H9 (cell line): Measurements from ENCODE around the gene AFDN. TPM values are rescaled to one million over a fixed set of nuclear protein-coding genes. Genes with fewer than 3 reads are reported as not detected.

Experiments
- DNase-seq: peaks from one replicate; pipeline ENCODE4 v3.0.0-alpha.2; 2017
- H2AFZ ChIP-seq: one replicate; pipeline ENCODE4 v1.6.1; 2013; ENCODE audit warnings: mild to moderate bottlenecking, low read length, control low read depth, moderate library complexity
- H2AK5ac ChIP-seq: 2 replicates; pipeline ENCODE4 v1.6.1; 2013; ENCODE audit warnings: low read length, control low read depth, mixed read lengths; ENCODE audit not compliant: insufficient read length
- H2BK120ac ChIP-seq: one replicate; pipeline ENCODE4 v1.6.1; 2013; ENCODE audit warnings: low read depth, mild to moderate bottlenecking, low read length, control low read depth, inconsistent platforms; ENCODE audit not compliant: poor library complexity, severe bottlenecking
- H2BK12ac ChIP-seq: 2 replicates; pipeline ENCODE4 v1.6.1; 2013; ENCODE audit warnings: low read length, control low read depth, mixed read lengths, low read depth; ENCODE audit not compliant: insufficient read length
- H2BK15ac ChIP-seq: 2 replicates; pipeline ENCODE4 v1.6.1; 2013; ENCODE audit warnings: low read depth, low read length, control low read depth
- H2BK20ac ChIP-seq: one replicate; pipeline ENCODE4 v1.6.1; 2013; ENCODE audit warnings: low read depth, mild to moderate bottlenecking, low read length, control low read depth, inconsistent platforms; ENCODE audit not compliant: poor library complexity, severe bottlenecking
- H2BK5ac ChIP-seq: 2 replicates; pipeline ENCODE4 v1.6.1; 2013; ENCODE audit warnings: low read length, control low read depth, mixed read lengths; ENCODE audit not compliant: insufficient read length
- H3K14ac ChIP-seq: 2 replicates; pipeline ENCODE4 v1.6.1; 2013; ENCODE audit warnings: low read length, control low read depth; ENCODE audit not compliant: insufficient read depth
- H3K18ac ChIP-seq: 2 replicates; pipeline ENCODE4 v1.6.1; 2013; ENCODE audit warnings: low read depth, mild to moderate bottlenecking, mixed read lengths, low read length, control low read depth; ENCODE audit not compliant: insufficient read length
- H3K23ac ChIP-seq: 2 replicates; pipeline ENCODE4 v1.6.1; 2013; ENCODE audit warnings: low read length, control low read depth, mixed read lengths, low read depth; ENCODE audit not compliant: insufficient read length
- H3K23me2 ChIP-seq: 2 replicates; pipeline ENCODE4 v1.6.1; 2013; ENCODE audit warnings: low read depth, mild to moderate bottlenecking, mixed read lengths, low read length, control low read depth; ENCODE audit not compliant: insufficient read length, poor library complexity, severe bottlenecking
- H3K27ac ChIP-seq: 2 replicates; pipeline ENCODE4 v1.5.1; 2013; ENCODE audit warnings: low read length, control low read depth, mixed read lengths, low read depth; ENCODE audit not compliant: insufficient read length
- H3K27me3 ChIP-seq: 2 replicates; pipeline ENCODE4 v1.6.1; 2013; ENCODE audit warnings: low read length, control low read depth, inconsistent platforms; ENCODE audit not compliant: insufficient read depth
- H3K4ac ChIP-seq: 2 replicates; pipeline ENCODE4 v1.6.1; 2013; ENCODE audit warnings: low read depth, mild to moderate bottlenecking, control low read depth, inconsistent platforms, low read length, moderate library complexity
- H3K4me1 ChIP-seq: 2 replicates; pipeline ENCODE4 v1.6.1; 2013; ENCODE audit warnings: low read length, control low read depth, inconsistent platforms; ENCODE audit not compliant: insufficient read depth
- H3K4me2 ChIP-seq: 2 replicates; pipeline ENCODE4 v1.6.1; 2013; ENCODE audit warnings: low read length, control low read depth, mixed read lengths; ENCODE audit not compliant: insufficient read length, insufficient read depth
- H3K56ac ChIP-seq: 2 replicates; pipeline ENCODE4 v1.6.1; 2013; ENCODE audit warnings: low read depth, mild to moderate bottlenecking, mixed read lengths, low read length, control low read depth; ENCODE audit not compliant: insufficient read length
- H3K79me1 ChIP-seq: 2 replicates; pipeline ENCODE4 v1.6.1; 2013; ENCODE audit warnings: low read depth, mild to moderate bottlenecking, moderate library complexity, low read length, control low read depth, inconsistent platforms; ENCODE audit not compliant: insufficient read depth, poor library complexity, severe bottlenecking
- H3K79me2 ChIP-seq: 2 replicates; pipeline ENCODE4 v1.6.1; 2013; ENCODE audit warnings: low read length, control low read depth, inconsistent platforms; ENCODE audit not compliant: insufficient read depth
- H3K9ac ChIP-seq: 2 replicates; pipeline ENCODE4 v1.6.1; 2013; ENCODE audit warnings: low read length, control low read depth, mixed read lengths; ENCODE audit not compliant: insufficient read length; ENCODE audit errors: extremely low read depth
- H3K9me3 ChIP-seq: one replicate; pipeline ENCODE4 v1.6.1; 2013; ENCODE audit warnings: low read depth, low read length, inconsistent platforms; ENCODE audit not compliant: control insufficient read depth
- H3T11ph ChIP-seq: one replicate; pipeline ENCODE4 v1.6.1; 2013; ENCODE audit warnings: mild to moderate bottlenecking, low read length, control low read depth, inconsistent platforms
- H4K20me1 ChIP-seq: one replicate; pipeline ENCODE4 v1.6.1; 2013; ENCODE audit not compliant: control insufficient read depth, insufficient read length, insufficient read depth
- H4K5ac ChIP-seq: 2 replicates; pipeline ENCODE4 v1.6.1; 2013; ENCODE audit warnings: low read depth, mild to moderate bottlenecking, mixed read lengths, low read length, control low read depth; ENCODE audit not compliant: insufficient read length
- H4K8ac ChIP-seq: replicated peaks from 2 replicates; pipeline ENCODE4 v1.6.1; 2013; ENCODE audit warnings: low read length, control low read depth, mixed read lengths, low read depth; ENCODE audit not compliant: insufficient read length
- H4K91ac ChIP-seq: 2 replicates; pipeline ENCODE4 v1.6.1; 2013; ENCODE audit warnings: low read depth, mild to moderate bottlenecking, moderate library complexity, mixed read lengths, low read length, control low read depth; ENCODE audit not compliant: insufficient read length
- H3K27ac Mint-ChIP-seq, 3 experiments: 2 replicates in 2 of 3; 3 replicates in 1 of 3; pipeline ENCODE4 v1.8.0; 2020 to 2021; ENCODE audit warnings: mixed read lengths in 3 of 3, mild to moderate bottlenecking in 1 of 3, moderate library complexity in 1 of 3
- H3K27me3 Mint-ChIP-seq: 2 replicates; pipeline ENCODE4 v1.8.0; 2021; ENCODE audit warnings: low read depth, mild to moderate bottlenecking, moderate library complexity, mixed read lengths
- H3K36me3 Mint-ChIP-seq, 3 experiments: 2 replicates in 2 of 3; 3 replicates in 1 of 3; pipeline ENCODE4 v1.8.0; 2020 to 2021; ENCODE audit warnings: low read depth in 3 of 3, mixed read lengths in 3 of 3; ENCODE audit not compliant: insufficient read depth in 1 of 3
- H3K4me1 Mint-ChIP-seq, 2 experiments: 2 replicates each; pipeline ENCODE4 v1.8.0; 2020; ENCODE audit warnings: mixed read lengths in 2 of 2
- H3K4me3 Mint-ChIP-seq, 2 experiments: 2 replicates in 1 of 2; 3 replicates in 1 of 2; pipeline ENCODE4 v1.8.0; 2020 to 2021; ENCODE audit warnings: mild to moderate bottlenecking in 2 of 2, mixed read lengths in 2 of 2, moderate library complexity in 1 of 2
- H3K9me3 Mint-ChIP-seq, 2 experiments: 2 replicates in 1 of 2; 3 replicates in 1 of 2; pipeline ENCODE4 v1.8.0; 2020; ENCODE audit warnings: mild to moderate bottlenecking in 2 of 2, mixed read lengths in 2 of 2, moderate library complexity in 1 of 2
- WGBS: extraction: QIAGEN DNeasy Blood & Tissue Kit; methylation state at CpG from one replicate; pipeline ENCODE4 v1.1.7; 2013; ENCODE audit warnings: missing lambda C conversion rate, low lambda C conversion rate, mixed read lengths; ENCODE audit not compliant: insufficient read length; ENCODE audit errors: extremely low coverage; 5-methylcytosine and 5-hydroxymethylcytosine counted together
- total RNA-seq: library from RNA; stranded (reverse); gene quantifications from 2 replicates; pipeline ENCODE4 v1.2.1, GENCODE V29; 2021
- TF ChIP-seq, protein P1 (sequence below): fragments of 200-600 bp; sonication (generic); conservative IDR thresholded peaks from 3 replicates; pipeline ENCODE4 v1.8.0; 2021; ENCODE audit warnings: antibody characterized with exemption, mild to moderate bottlenecking

AFDN gene
- total RNA-seq, 1 experiment from 2014 or later = 157 TPM

GRCh38 chr6:167996424-167997199 lies 169.9 kb downstream of the AFDN start:
- Histone ChIP-seq H2BK15ac (no peak overlapping the region), H3K79me2 (no peaks in the 10 kb centered on the region), H3K18ac (no peak overlapping the region), H3K23ac (no peak overlapping the region), H3K56ac (no peak overlapping the region), H3K9ac (no peak overlapping the region), H3K27ac (no peak overlapping the region), H4K91ac (no peak overlapping the region), H2BK20ac (no peak overlapping the region), H3K14ac (no peak overlapping the region; the same call in 1 of the 2 replicates), H2BK120ac (no peak overlapping the region), H4K20me1 (no peaks in the 10 kb centered on the region), H3K27me3 (no peaks in the 10 kb centered on the region), H4K8ac (no peak overlapping the region), H3T11ph (no peak overlapping the region), H3K23me2 (no peaks in the 10 kb centered on the region), H3K4me1 (no peaks in the 10 kb centered on the region; the same call in 1 of the 2 replicates), H4K5ac (no peak overlapping the region), H2AK5ac (no peak overlapping the region), H2BK5ac (no peak overlapping the region), H3K9me3 (no peaks in the 10 kb centered on the region), H2BK12ac (no peak overlapping the region), H3K4me2 (no peak overlapping the region), H3K4ac (no peak overlapping the region), H2AFZ (no peak overlapping the region), H3K79me1 (no peaks in the 10 kb centered on the region)
- WGBS = no CpG with 5 or more reads among the region's 43 CpGs
- Mint-ChIP-seq H3K27ac (peak overlapping the region in 1 of 3 experiments; percentile 72; a peak in 1 of 7 replicates), H3K4me1 (peaks cover 4 to 13% of the 10 kb centered on the region in 2 experiments; a peak in 3 of 4 replicates), H3K4me3 (peak overlapping the region in 1 of 2 experiments; percentile 32; a peak in 2 of 5 replicates), H3K27me3 (no peaks in the 10 kb centered on the region), H3K9me3 (peaks cover 5 to 10% of the 10 kb centered on the region in 2 experiments; a peak in 4 of 5 replicates), H3K36me3 (peaks cover 1 to 9% (median 5%) of the 10 kb centered on the region in 3 experiments; a peak in 2 of 7 replicates)
- DNase-seq = peak; percentile 54
- TF ChIP-seq, protein P1, sequence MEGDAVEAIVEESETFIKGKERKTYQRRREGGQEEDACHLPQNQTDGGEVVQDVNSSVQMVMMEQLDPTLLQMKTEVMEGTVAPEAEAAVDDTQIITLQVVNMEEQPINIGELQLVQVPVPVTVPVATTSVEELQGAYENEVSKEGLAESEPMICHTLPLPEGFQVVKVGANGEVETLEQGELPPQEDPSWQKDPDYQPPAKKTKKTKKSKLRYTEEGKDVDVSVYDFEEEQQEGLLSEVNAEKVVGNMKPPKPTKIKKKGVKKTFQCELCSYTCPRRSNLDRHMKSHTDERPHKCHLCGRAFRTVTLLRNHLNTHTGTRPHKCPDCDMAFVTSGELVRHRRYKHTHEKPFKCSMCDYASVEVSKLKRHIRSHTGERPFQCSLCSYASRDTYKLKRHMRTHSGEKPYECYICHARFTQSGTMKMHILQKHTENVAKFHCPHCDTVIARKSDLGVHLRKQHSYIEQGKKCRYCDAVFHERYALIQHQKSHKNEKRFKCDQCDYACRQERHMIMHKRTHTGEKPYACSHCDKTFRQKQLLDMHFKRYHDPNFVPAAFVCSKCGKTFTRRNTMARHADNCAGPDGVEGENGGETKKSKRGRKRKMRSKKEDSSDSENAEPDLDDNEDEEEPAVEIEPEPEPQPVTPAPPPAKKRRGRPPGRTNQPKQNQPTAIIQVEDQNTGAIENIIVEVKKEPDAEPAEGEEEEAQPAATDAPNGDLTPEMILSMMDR = peak; percentile 24; the same call in 2 of the 3 replicates
